VCaP (cell line): ENCODE results near the gene B3GNT4.
"Not testable (repeated sequence)": the region's sequence is repeated elsewhere in the genome, so short reads cannot be mapped to it uniquely, and the experiment has no call there.

Experiments used
- H3K27ac ChIP-seq: fragments of 450-650 bp; 2 replicates; pipeline ENCODE4 v1.5.1; 2017
- CTCF ChIP-seq: fragments of 450-650 bp; conservative IDR thresholded peaks from 2 replicates; pipeline ENCODE4 v1.5.1; 2017; ENCODE audit warnings: mild to moderate bottlenecking, moderate library complexity

Gene B3GNT4

GRCh38 chr12:122245553-122245952 lies 42.0 kb downstream of the B3GNT4 start:
- H3K27ac ChIP-seq, result no peak overlapping the region
- no peak for TF ChIP-seq CTCF

- TF ChIP-seq CTCF, result no peak
- no peak overlapping the region for H3K27ac ChIP-seq
Observed at GRCh38 chr12:122250047-122250446, 46.5 kb downstream of the B3GNT4 start.

- no peak overlapping the region for H3K27ac ChIP-seq
- no peak for TF ChIP-seq CTCF
Observed at GRCh38 chr12:122250536-122250935, 47.0 kb downstream of the B3GNT4 start.

GRCh38 chr12:122258462-122258861 lies 55.0 kb downstream of the B3GNT4 start:
- H3K27ac ChIP-seq, result not testable (repeated sequence)
